Breast epithelium (tissue), 4 donors: Measurements from ENCODE around the gene GTF2IRD1. TPM values are rescaled to one million over a fixed set of nuclear protein-coding genes. Genes with fewer than 3 reads are reported as not detected.
"Not testable (repeated sequence)": the region's sequence is repeated elsewhere in the genome, so short reads cannot be mapped to it uniquely, and the experiment has no call there.

Source experiments
- DNase-seq, 2 donors: peaks; one replicate each; pipeline ENCODE4 v3.0.0-alpha.2; 2019; ENCODE audit warnings: low spot score in 2 of 2
- H3K27ac ChIP-seq, 2 donors: fragments of 200-600 bp; sonication (generic) in 1 of 2; one replicate each; pipeline ENCODE4 v1.5.1; 2016 to 2019; ENCODE audit warnings: mild to moderate bottlenecking in 1 of 2
- H3K27me3 ChIP-seq, 2 donors: fragments of 200-600 bp; sonication (generic) in 1 of 2; one replicate each; pipeline versions ENCODE4 v1.5.1 to v1.6.0; 2017 to 2019; ENCODE audit warnings: control low read depth in 1 of 2, mild to moderate bottlenecking in 1 of 2
- H3K36me3 ChIP-seq: fragments of 200-600 bp; one replicate; pipeline ENCODE4 v1.5.1; 2019
- H3K4me1 ChIP-seq, 2 donors: fragments of 200-600 bp; sonication (generic); one replicate each; pipeline ENCODE4 v1.5.1; 2016 to 2019; ENCODE audit warnings: control low read depth in 1 of 2
- H3K4me3 ChIP-seq, 3 donors: fragments of 200-600 bp; sonication (generic); 1 replicate in 2 of 3; 2 replicates in 1 of 3; pipeline ENCODE4 v1.5.1; 2016 to 2019; ENCODE audit warnings: mild to moderate bottlenecking in 3 of 3, moderate library complexity in 2 of 3
- H3K9me3 ChIP-seq, 2 donors: fragments of 200-600 bp; sonication (generic) in 1 of 2; one replicate each; pipeline ENCODE4 v1.5.1; 2016 to 2019; ENCODE audit warnings: control low read depth in 1 of 2
- POLR2A ChIP-seq: fragments of 450-650 bp; IDR thresholded peaks from one replicate; pipeline ENCODE4 v1.6.1; 2016; ENCODE audit warnings: antibody characterized with exemption, mild to moderate bottlenecking, moderate library complexity
- POLR2AphosphoS5 ChIP-seq, 3 donors: sonication (generic); formaldehyde crosslinking; IDR thresholded peaks; one replicate each; pipeline ENCODE4 v1.6.1; 2017; ENCODE audit warnings: antibody characterized with exemption in 3 of 3
- intact Hi-C: fragments of 100-400 bp; cut with DNase I; formaldehyde crosslinking; loops from one replicate; pipeline ENCODE4 v1.15.1; 2023; ENCODE audit warnings: low total_unique reads
- total RNA-seq, 3 donors: library from RNA; depleted of rRNA; stranded (reverse); fragments of >200 nt; gene quantifications; one replicate each; pipeline ENCODE4 v1.1.0, GENCODE V29; 2016
- TF ChIP-seq, protein P1 (sequence below), 3 donors: fragments of 450-650 bp; IDR thresholded peaks; one replicate each; pipeline ENCODE4 v1.5.1; 2016 to 2017; ENCODE audit warnings: antibody characterized with exemption in 3 of 3, mild to moderate bottlenecking in 3 of 3, moderate library complexity in 3 of 3

The GTF2IRD1 gene
- total RNA-seq, 3 donors from 2014 or later, result 11.0 to 18.7 (median 12.5) TPM

GRCh38 chr7:74405899-74406512 is 47.7 kb upstream of the GTF2IRD1 start:
- Histone ChIP-seq H3K27ac (no peak overlapping the region), H3K9me3 (no peaks in the 10 kb centered on the region)
- intact Hi-C loops, result loop anchor here (10.0 kb wide), 1 partner anchor 201 kb away; no protein-coding TSS in a partner anchor

GRCh38 chr7:74407958-74408357 is 45.7 kb upstream of the GTF2IRD1 start:
- no peaks in the 10 kb centered on the region for H3K36me3 ChIP-seq
- no peaks in the 10 kb centered on the region for H3K9me3 ChIP-seq
- intact Hi-C loops, result loop anchor here (10.0 kb wide), 1 partner anchor 203 kb away; no protein-coding TSS in a partner anchor
- no peak overlapping the region for H3K27ac ChIP-seq
- no peak overlapping the region for H3K4me3 ChIP-seq
- DNase-seq, result no peak
- no peaks in the 10 kb centered on the region for H3K4me1 ChIP-seq
- H3K27me3 ChIP-seq, result no peaks in the 10 kb centered on the region
- TF ChIP-seq POLR2AphosphoS5 (IDR thresholded peaks at IDR 0.05) (no peak), POLR2A (no peak)
- TF ChIP-seq, protein P1, sequence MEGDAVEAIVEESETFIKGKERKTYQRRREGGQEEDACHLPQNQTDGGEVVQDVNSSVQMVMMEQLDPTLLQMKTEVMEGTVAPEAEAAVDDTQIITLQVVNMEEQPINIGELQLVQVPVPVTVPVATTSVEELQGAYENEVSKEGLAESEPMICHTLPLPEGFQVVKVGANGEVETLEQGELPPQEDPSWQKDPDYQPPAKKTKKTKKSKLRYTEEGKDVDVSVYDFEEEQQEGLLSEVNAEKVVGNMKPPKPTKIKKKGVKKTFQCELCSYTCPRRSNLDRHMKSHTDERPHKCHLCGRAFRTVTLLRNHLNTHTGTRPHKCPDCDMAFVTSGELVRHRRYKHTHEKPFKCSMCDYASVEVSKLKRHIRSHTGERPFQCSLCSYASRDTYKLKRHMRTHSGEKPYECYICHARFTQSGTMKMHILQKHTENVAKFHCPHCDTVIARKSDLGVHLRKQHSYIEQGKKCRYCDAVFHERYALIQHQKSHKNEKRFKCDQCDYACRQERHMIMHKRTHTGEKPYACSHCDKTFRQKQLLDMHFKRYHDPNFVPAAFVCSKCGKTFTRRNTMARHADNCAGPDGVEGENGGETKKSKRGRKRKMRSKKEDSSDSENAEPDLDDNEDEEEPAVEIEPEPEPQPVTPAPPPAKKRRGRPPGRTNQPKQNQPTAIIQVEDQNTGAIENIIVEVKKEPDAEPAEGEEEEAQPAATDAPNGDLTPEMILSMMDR (IDR thresholded peaks at IDR 0.05), result no peak

More at GRCh38 chr7:74405899-74406512, 47.7 kb upstream of the GTF2IRD1 start:
- Histone ChIP-seq H3K36me3 (no peaks in the 10 kb centered on the region), H3K27me3 (no peaks in the 10 kb centered on the region), H3K4me3 (no peak overlapping the region), H3K4me1 (no peaks in the 10 kb centered on the region)
- DNase-seq, result no peak
- TF ChIP-seq, protein P1 (IDR thresholded peaks at IDR 0.05), result no peak
- TF ChIP-seq POLR2A (no peak), POLR2AphosphoS5 (IDR thresholded peaks at IDR 0.05) (no peak)

- intact Hi-C loops, result loop anchor here (10.0 kb wide), 1 partner anchor 205 kb away; no protein-coding TSS in a partner anchor
- TF ChIP-seq, protein P1 (IDR thresholded peaks at IDR 0.05), result no peak
- TF ChIP-seq POLR2AphosphoS5 (IDR thresholded peaks at IDR 0.05) (no peak), POLR2A (no peak)
- no peak overlapping the region for H3K27ac ChIP-seq
Measured at GRCh38 chr7:74409571-74409970, 44.1 kb upstream of the GTF2IRD1 start.

DNA sequence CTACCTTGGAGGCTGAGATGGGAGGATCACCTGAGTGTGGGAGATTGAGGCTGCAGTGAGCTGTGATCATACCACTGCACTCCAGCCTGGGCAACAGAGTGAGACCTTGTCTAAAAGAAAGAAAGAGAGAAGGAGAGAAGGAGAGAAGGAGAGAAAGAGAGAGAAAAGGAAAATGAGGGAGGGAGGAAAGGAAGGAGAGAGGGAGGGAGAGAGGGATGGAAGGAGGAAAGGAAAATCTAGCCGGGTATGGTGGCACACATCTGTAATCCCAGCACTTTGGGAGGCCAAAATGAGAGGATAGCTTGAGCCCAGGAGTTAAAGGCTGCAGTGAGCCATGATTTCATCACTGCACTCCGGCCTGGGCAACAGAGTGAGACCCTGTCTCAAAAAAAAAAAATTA is 42.9 kb upstream of the GTF2IRD1 start:
- TF ChIP-seq, protein P1 (IDR thresholded peaks at IDR 0.05), result no peak
- TF ChIP-seq POLR2AphosphoS5 (IDR thresholded peaks at IDR 0.05) (no peak), POLR2A (no peak)
- Histone ChIP-seq H3K27ac (no peak overlapping the region), H3K36me3 (no peaks in the 10 kb centered on the region), H3K9me3 (no peaks in the 10 kb centered on the region), H3K4me3 (no peak overlapping the region), H3K4me1 (no peaks in the 10 kb centered on the region), H3K27me3 (no peaks in the 10 kb centered on the region)
- no peak for DNase-seq
- intact Hi-C loops, result no loop called here

More at GRCh38 chr7:74409571-74409970, 44.1 kb upstream of the GTF2IRD1 start:
- H3K27me3 ChIP-seq, result no peaks in the 10 kb centered on the region
- DNase-seq, result no peak
- no peaks in the 10 kb centered on the region for H3K4me1 ChIP-seq
- H3K4me3 ChIP-seq, result no peak overlapping the region
- H3K9me3 ChIP-seq, result no peaks in the 10 kb centered on the region
- no peaks in the 10 kb centered on the region for H3K36me3 ChIP-seq

GRCh38 chr7:74411571-74411970 is 42.1 kb upstream of the GTF2IRD1 start:
- H3K9me3 ChIP-seq, H3K4me3 ChIP-seq, DNase-seq, H3K36me3 ChIP-seq, H3K4me1 ChIP-seq, H3K27ac ChIP-seq, H3K27me3 ChIP-seq, intact Hi-C loops: not testable (repeated sequence)
